Medulla oblongata (tissue), 1 donor: ENCODE measurements around the gene CPSF3.
"Not testable (repeated sequence)": the region's sequence is repeated elsewhere in the genome, so short reads cannot be mapped to it uniquely, and the experiment has no call there.

Source experiments
- DNase-seq: peaks from one replicate; pipeline ENCODE4 v3.0.0-alpha.2; 2015; ENCODE audit errors: extremely low spot score

CPSF3 gene

DNA sequence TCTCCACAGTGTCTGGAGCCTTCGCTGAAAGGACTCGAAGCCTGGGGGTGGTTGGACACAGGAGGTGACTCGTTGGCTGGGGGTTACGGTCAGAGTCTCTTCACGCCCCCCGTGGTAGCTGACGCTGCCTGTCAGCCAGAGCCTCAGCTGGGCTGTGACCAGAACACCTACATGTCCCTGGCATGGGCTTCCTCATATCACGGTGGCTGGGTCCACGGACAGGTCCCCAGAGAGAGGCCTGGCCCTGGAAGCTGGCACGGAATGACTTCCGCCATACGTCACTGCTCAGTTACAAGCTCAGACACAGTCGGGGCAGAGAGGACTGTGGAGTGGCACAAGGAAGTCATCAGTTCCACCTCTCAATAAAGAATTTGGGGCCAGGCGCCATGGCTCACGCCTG, 28.6 kb upstream of the CPSF3 start:
- DNase-seq, result no peak

GRCh38 chr2:9397201-9397600, 26.3 kb upstream of the CPSF3 start:
- no peak for DNase-seq

GRCh38 chr2:9398251-9398650, 25.2 kb upstream of the CPSF3 start:
- not testable (repeated sequence) for DNase-seq

- DNase-seq, result peak; percentile 57
These were observed 24.3 kb upstream of the CPSF3 start for GRCh38 chr2:9398881-9399780.

DNA sequence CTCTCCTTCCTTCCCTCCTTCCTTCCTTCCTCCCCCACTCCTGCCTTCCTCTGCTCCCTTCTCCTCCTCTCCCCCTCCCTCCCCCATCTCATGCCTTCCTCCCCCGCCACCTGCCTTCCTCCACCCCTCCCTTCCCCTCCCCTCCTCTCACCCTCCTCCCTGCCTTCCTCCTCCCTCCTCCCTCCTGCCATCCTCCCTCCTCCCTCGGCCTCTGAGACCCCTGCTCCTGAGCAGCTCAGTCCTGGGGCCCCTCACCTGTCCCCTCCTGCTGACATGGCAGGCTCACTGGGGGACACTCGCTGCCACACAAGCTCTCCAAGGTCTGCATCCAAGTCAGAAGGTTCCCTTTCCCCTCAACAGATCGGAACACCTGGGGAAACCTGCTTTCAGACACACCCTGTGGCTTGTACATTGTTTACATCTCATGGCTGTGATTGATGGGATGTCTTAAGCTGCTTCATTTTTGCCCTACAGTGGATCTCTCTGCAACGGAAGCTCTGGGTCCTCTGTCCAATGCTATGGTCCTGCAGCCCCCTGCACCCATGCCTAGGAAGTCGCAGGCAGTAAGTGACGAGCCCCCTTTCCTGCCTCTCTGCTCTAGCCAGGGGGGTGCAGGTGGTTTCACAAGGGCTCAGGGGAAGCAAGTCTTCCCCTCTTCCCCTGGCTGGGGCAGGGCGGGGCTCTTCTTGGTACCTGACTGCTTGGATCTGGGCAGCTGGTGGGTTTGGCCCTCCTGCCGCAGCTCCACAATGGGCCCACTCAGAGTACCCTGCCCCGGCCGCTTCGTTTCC, 23.0 kb upstream of the CPSF3 start:
- no peak for DNase-seq

DNA sequence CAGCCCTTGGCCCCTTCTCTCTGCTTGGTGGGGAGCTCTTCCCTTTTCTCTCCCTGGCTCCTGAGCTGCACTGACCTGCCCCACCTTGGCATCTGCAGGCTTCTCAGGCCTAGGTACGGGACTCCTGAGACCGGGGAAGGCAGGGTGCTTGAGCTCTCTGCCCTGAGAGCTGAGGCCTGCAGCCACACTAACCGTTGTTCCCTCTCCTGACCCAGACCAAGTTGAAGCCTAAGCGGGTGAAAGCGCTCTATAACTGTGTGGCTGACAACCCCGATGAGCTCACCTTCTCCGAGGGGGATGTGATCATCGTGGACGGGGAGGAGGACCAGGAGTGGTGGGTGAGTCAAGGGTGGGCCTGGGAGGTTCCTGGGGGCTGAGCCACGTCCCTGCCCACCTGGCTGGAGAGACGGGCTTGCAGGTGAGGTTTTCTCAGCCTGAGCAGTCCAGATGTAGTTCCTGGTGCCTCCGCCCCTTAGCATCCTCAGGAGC, 22.4 kb upstream of the CPSF3 start:
- no peak for DNase-seq

DNA sequence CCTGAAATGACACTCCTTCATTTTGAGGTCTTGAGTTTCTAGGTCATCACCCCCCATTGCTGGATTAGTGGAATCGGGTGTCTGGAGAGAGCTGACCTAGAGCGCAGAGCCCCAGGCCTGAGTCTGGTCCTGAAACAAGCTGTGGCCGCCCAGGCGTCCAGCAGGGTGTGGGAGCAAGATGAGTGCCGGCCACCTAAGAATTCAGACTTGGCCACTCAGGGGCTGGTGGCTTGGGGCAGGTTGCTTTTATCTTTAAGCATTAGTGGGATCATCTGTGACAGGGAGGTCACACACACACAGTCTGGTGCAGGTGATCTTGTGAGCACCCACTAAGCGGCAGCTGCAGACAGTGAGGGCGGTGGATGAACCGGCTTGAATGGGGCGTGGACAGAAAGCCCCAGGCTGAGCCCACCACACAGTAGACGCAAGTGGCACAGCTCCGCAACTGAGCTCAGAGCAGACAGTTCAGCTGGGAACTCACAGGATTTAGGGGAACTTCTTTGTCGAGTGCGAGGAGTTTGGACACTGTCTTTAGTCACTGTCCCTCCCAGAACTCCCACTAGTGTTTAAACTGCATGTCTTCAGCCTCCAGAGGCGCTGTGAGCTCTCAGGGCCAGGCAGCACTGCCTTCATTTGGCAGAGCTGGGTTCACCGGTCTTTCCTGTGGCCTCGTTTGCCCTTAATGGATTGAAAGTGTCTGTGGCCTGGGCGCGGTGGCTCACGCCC, 21.6 kb upstream of the CPSF3 start:
- DNase-seq, result no peak

DNA sequence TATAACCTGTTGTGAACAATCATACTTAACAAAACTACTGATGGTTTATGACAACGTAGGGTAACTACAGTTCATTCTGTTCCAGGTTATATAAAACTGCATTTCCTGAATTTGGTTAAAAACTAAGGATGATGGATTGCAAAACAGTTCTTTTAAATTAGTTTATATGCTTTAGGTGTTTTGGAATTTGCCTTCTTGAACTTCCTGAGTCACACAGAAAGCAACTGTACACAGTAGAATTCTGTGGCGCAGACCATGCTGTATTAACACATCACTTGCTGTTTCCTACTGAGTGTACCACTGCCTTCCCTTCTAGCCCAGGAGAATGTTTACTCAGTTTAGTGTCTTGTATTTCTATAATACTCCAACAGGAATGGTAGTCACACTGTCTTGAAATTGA, 19.5 kb upstream of the CPSF3 start:
- DNase-seq, result no peak

GRCh38 chr2:9404451-9404850, 19.0 kb upstream of the CPSF3 start:
- no peak for DNase-seq

- DNase-seq, result no peak
These were observed 17.8 kb upstream of the CPSF3 start for GRCh38 chr2:9405636-9406035.

- DNase-seq, result no peak
These were observed 16.7 kb upstream of the CPSF3 start for GRCh38 chr2:9406529-9407362.

DNA sequence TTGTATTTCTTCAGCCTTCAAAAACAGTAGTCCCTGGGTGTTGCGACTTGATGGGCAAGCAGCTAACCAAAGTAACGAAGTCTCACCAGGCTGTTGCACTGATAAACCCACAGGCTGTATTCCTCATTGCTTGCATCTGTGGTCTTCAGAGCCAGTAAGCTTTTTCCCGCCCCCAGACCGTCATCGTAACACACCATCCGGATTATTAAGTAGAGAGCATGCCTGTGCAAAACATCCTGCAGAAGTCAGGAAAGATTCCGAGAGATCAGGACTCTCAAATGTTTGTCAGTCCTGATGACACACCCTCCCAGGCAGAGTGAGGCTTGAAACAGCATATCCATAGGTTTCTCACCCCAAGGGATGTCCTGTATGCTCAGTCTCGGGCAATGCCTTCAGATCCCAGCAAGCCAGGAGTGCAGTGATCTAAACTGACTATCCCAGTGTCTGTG, 16.1 kb upstream of the CPSF3 start:
- no peak for DNase-seq

DNA sequence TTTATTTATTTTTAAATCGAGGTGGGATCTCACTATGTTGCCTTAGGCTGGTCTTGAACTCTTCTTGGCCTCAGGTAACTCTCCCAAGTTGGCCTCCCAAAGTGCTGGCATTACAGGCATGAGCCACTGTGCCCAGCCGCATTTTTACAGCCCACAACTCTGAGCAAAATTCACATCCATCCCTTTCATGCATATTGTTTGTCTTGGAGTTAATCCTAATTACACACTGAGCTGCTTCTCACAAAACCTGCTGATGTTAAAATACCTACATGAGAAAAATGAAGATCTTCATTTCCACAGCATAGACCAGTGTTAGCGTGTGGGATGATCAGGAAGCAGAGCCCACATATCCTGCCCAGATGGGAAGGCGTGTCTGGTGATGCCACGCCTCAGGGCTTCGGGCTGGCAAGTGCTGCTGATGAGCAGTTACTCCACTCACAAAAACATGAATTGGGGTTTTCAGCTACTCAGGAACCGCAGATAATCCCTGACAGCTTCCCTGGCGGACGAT, 14.8 kb upstream of the CPSF3 start:
- DNase-seq, result no peak

- DNase-seq, result no peak
These were observed 13.3 kb upstream of the CPSF3 start for GRCh38 chr2:9410108-9410507.

DNA sequence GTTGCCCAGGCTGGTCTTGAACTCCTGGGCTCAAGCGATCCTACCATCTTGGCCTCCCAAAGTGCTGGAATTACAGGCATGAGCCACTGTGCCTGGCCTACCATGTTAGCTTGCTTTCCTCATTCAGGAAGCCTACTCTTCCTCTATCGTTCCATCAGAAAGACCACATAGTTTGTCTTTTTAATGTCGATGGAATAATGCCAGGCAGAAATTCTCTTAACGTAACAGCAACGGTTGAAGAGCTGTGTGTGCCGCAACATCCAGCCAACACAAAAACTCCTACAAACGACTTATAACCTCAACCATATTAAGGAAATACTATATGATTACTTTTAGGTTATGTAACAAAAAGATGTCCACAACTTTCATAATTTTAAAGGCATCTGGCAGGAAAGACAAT, 10.7 kb upstream of the CPSF3 start:
- no peak for DNase-seq

- DNase-seq, result no peak
These were observed 7.8 kb upstream of the CPSF3 start for GRCh38 chr2:9415516-9416169.

DNA sequence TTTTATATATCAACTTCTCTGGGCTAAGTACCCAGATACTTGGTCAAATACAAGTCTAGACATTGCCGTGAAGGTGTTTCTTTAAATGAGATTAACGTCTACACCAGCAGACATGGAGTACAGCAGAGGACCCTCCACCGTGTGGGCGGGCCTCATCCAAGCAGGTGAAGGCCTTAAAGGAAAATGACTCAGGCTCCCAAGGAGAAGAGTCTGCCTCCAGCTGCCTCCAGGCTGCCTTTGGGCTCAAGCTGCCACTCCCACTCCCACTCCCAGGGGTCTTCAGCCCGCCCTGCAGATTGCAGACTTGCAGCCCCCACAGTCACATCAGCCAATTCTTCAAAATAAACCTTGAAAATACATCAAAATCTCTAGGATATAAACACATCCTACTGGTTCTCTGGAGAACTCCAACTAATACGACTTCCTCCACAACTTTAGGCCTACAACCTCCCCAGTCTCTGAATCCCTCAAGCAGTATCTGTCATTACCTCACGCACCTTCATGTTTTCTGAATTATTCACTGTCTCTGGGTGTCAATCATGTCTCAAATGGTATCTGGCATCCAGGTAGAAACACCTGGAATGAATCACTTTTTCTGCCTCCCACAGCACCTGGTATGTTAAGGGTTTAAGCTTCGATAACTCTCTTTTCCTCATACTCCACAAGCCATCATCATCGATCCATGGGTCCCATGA, 7.0 kb upstream of the CPSF3 start:
- no peak for DNase-seq

- no peak for DNase-seq
These were observed 6.5 kb upstream of the CPSF3 start for GRCh38 chr2:9416962-9417316.

DNA sequence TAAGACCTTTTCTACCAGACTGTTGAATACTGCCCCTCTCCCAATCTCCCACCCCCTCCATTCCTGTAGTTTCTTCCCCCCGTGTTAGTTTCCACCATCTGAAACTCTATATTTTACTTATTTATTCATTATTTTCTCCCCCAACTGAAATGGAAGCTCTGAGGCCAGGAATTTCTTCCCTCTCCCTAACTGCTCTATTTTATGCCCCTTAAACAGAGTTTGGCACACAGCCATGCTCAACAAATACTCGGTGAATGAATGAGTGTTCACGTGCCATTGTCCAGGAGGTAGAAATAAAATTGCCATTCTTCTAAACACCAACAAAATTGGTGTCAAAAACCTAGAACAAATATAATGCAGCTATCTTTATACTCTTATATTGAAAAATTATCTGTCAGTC, 5.7 kb upstream of the CPSF3 start:
- no peak for DNase-seq

DNA sequence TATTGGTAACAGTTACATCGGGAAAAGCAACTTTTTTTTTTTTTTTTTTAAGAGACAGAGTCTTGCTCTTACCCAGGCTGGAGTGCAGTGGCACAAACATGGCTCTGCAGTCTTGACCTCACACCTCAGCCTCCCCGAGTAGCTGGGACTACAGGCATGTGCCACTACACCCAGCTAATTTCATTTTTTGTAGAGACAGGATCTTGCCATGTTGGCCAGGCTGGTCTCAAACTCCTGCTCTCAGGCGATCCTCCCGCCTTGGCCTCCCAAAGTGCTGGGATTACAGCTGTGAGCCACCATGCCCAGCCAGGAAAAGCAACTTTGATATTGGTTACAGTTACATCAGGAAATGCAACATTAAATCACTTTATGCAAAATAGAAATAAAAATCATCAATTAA, 4.7 kb upstream of the CPSF3 start:
- no peak for DNase-seq
